Activated naive CD4-positive, alpha-beta T cell treated with anti-CD3 and anti-CD28 coated beads, Interleukin-2, amount 10 ng/mL, durations not matched to agents 7 days and 5 days (primary cell): ENCODE results near the gene ID1.

Source experiments
- CTCF ChIA-PET: fragments of 350-600 bp; sonication (Branson Sonifier 250); formaldehyde crosslinking; loops from one replicate; lab custom pipeline; 2021; ENCODE audit warnings: antibody characterized with exemption; lab: Charles Lee
- DNase-seq: peaks from one replicate; pipeline ENCODE4 v3.0.0-alpha.2; 2020
- H3K27ac Mint-ChIP-seq: one replicate; pipeline ENCODE4 v1.8.0; 2021; ENCODE audit warnings: mild to moderate bottlenecking, moderate library complexity, mixed read lengths
- H3K27me3 Mint-ChIP-seq: one replicate; pipeline ENCODE4 v1.8.0; 2021; ENCODE audit warnings: mild to moderate bottlenecking, mixed read lengths
- H3K36me3 Mint-ChIP-seq: one replicate; pipeline ENCODE4 v1.8.0; 2021; ENCODE audit warnings: mixed read lengths
- H3K4me1 Mint-ChIP-seq: one replicate; pipeline ENCODE4 v1.8.0; 2021; ENCODE audit warnings: mixed read lengths
- H3K4me3 Mint-ChIP-seq: one replicate; pipeline ENCODE4 v1.8.0; 2021; ENCODE audit warnings: mild to moderate bottlenecking, moderate library complexity, mixed read lengths
- H3K9me3 Mint-ChIP-seq: one replicate; pipeline ENCODE4 v1.8.0; 2021; ENCODE audit warnings: mixed read lengths

The ID1 gene, protein sequence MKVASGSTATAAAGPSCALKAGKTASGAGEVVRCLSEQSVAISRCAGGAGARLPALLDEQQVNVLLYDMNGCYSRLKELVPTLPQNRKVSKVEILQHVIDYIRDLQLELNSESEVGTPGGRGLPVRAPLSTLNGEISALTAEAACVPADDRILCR

DNA sequence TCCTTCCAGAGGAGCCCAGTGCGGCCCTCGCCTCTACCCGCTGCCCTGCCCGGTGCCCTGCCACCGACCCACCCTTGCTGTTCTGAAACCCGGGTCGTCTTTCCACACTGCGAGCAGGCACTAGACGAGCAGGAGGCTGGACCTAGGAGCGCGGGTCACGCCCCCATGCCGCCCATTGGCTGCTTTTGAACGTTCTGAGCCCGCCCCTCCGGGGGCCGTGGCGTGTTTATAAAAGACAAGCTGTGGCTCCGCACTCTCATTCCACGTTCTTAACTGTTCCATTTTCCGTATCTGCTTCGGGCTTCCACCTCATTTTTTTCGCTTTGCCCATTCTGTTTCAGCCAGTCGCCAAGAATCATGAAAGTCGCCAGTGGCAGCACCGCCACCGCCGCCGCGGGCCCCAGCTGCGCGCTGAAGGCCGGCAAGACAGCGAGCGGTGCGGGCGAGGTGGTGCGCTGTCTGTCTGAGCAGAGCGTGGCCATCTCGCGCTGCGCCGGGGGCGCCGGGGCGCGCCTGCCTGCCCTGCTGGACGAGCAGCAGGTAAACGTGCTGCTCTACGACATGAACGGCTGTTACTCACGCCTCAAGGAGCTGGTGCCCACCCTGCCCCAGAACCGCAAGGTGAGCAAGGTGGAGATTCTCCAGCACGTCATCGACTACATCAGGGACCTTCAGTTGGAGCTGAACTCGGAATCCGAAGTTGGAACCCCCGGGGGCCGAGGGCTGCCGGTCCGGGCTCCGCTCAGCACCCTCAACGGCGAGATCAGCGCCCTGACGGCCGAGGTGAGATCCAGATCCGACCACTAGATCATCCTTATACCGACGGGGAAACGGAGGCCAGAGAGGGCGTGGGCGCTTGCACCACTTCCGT lies at the start of gene ID1:
Gene ID1, plus strand, starts transcription at position 259 of the 871 bp plus-strand sequence. Its CDS starts 99 bp downstream, at position 358.
- Mint-ChIP-seq H3K4me3 (peak within 1 kb of the TSS; percentile 88), H3K9me3 (no peaks in the 10 kb centered on the region), H3K4me1 (peaks cover 33% of the 10 kb centered on the region), H3K27me3 (peaks cover 95% of the 10 kb centered on the region), H3K27ac (peak within 1 kb of the TSS; percentile 33), H3K36me3 (peaks cover 1% of the 10 kb centered on the region)
- peak; percentile 94 for DNase-seq
- CTCF ChIA-PET = interaction anchor here (0.8 to 18.2 kb wide), 4 partner anchors 8 to 115 kb away, joined by 3 to 853 read pairs (median 18); no protein-coding TSS in a partner anchor

DNA sequence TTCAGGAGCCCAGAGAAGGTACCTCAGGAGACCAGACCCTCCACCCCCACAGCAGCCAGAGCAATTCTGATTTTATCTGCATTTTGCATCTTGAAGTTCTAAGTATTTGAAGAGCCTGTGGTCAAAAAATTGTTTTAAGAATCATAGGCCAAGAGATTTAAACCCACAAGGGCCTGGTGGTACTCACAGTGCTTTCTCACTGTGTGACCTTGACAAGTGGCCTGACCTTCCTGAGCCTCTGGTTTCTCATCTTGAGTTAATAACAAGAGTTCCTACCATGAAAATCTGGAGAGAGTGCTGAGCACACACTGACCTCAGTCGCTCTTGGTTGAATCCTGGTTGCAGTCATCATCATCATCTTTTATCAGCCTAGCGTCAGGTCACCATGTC lies 45.4 kb upstream of the ID1 start:
- CTCF ChIA-PET = interaction anchor here (0.7 to 30.9 kb wide), 11 partner anchors 8 to 72 kb away, joined by 3 to 853 read pairs (median 4); partner anchors contain the start of gene ID1
- Mint-ChIP-seq H3K4me3 (no peak overlapping the region), H3K4me1 (peaks cover 15% of the 10 kb centered on the region), H3K27me3 (no peaks in the 10 kb centered on the region), H3K9me3 (no peaks in the 10 kb centered on the region), H3K36me3 (peaks cover 40% of the 10 kb centered on the region), H3K27ac (peak overlapping the region; percentile 90)
- DNase-seq = no peak

DNA sequence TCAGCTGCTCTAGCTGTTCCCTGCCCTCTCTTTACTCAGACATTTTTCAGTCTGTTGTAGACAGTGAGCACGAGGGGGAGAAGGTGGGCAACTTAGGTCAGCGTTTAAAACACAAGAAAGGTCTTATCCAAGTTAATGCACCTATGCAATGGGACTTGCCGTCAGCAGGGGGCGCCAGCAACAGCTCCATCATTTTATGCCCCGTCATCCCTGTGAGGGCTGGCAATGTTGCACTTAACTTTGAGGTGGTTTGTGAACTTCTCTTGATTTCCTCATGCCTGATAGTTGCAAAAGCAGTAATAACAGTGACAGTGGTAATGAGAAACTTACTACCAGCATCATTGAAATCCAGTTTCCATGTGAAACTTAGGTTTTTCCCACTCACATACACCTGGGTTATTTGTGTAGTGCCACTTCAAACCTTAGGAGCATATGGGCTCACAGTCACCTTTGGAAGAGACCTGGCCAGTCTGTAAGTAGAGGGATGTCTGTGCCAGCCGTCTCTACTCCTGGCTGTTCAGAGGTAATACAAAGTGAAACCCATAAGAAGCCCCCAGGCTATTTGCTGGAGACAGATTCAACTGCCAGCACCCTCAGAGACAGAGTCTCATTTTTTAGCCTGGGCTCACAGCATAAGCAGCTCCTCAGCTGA lies 44.9 kb upstream of the ID1 start:
- Mint-ChIP-seq H3K4me3 (no peak overlapping the region), H3K4me1 (peaks cover 15% of the 10 kb centered on the region), H3K27ac (peak overlapping the region; percentile 90), H3K36me3 (peaks cover 41% of the 10 kb centered on the region), H3K9me3 (no peaks in the 10 kb centered on the region), H3K27me3 (no peaks in the 10 kb centered on the region)
- CTCF ChIA-PET = interaction anchor here (0.7 to 30.9 kb wide), 13 partner anchors 9 to 163 kb away, joined by 3 to 853 read pairs (median 4); partner anchors contain the start of genes BCL2L1 and ID1
- peak; percentile 88 for DNase-seq

DNA sequence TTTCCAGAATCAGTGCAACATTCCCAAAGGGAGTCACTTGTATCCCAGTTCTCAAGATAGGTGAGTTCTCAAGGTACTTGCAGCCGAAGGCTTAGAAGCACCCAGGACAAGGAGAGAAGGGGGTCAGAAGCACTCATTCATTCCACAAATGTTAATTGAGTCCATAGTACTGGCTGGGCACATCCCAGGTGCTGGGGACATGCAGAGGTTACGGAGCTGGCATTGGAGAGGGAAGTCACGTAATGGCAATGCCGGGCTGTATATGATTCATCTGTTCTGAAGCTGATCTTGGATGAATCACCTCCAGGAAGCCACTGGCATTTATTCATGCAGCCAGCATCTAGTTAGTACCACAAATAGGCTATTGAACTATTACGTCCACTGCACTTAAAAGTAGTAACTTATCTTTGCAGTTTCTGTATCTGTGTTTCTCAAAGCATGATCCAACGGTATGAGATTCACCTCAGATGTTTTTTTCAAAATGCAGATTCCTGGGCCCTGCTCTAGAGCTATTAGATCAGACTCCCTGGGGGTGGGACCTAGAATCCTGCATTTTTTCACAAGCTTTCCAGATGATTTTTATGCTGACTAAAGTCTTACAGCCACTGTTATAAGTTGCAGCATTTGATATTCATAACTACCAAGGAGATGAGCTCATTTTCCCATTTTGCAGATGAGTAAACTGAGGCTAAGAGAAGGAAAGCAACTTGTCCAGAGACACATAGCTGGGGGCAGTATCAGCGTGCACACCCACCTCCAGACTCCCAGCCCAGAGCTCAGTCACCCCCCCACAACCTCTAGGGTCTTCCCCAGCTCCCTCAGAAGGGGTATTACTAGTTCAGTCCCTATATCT lies 44.1 kb upstream of the ID1 start:
- CTCF ChIA-PET = interaction anchor here (0.7 to 30.9 kb wide), 16 partner anchors 10 to 254 kb away, joined by 3 to 853 read pairs (median 4); partner anchors contain the start of genes BCL2L1 and ID1

DNA sequence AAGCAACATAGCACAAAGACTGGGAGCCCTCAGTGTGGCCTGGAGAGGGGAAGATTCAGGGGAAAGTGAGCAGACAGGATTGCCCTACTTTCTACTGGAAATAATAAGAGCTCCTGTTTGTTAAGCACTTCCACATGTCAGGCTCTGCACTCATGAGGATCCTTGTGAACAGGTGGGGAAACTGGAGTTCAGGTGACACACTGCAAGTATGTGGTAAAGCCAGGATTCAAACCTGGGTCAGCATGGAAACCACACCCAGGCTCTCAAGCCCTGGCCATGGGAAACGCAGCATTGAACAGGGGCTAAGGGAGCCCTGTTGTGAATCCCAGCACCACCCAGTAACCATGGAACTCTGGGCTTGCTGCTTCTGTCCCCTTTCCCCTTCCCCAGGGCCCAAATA lies 42.8 kb upstream of the ID1 start:
- Mint-ChIP-seq H3K4me1 (peaks cover 23% of the 10 kb centered on the region), H3K36me3 (peaks cover 39% of the 10 kb centered on the region), H3K4me3 (no peak overlapping the region), H3K27ac (peak overlapping the region; percentile 71), H3K27me3 (no peaks in the 10 kb centered on the region), H3K9me3 (no peaks in the 10 kb centered on the region)
- DNase-seq = no peak
- CTCF ChIA-PET = interaction anchor here (0.6 to 30.9 kb wide), 11 partner anchors 11 to 161 kb away, joined by 3 to 853 read pairs (median 5); partner anchors contain the start of genes BCL2L1 and ID1

More for the DNA sequence above, 44.1 kb upstream of the ID1 start:
- peaks cover 41% of the 10 kb centered on the region for H3K36me3 Mint-ChIP-seq
- no peak overlapping the region for H3K27ac Mint-ChIP-seq
- H3K9me3 Mint-ChIP-seq = no peaks in the 10 kb centered on the region
- no peak for DNase-seq
- H3K27me3 Mint-ChIP-seq = no peaks in the 10 kb centered on the region
- peaks cover 19% of the 10 kb centered on the region for H3K4me1 Mint-ChIP-seq
- no peak overlapping the region for H3K4me3 Mint-ChIP-seq

DNA sequence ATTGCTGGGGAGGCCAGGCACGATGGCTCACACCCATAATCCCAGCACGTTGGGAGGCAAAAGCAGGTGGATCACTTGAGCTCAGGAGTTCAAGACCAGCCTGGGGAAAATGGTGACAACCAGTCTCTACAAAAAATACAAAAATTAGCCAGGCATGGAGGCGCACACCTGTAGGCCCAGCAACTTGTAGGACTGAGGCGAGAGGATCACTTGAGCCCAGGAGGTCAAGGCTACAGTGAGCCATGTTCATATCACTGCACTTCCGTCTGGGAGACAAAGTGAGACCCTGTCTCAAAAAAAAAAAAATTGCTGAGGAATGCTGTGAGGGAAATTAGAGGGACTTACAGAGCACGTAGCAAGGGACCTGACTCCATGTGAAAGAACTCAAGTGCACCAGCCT lies 40.8 kb upstream of the ID1 start:
- Mint-ChIP-seq H3K9me3 (no peaks in the 10 kb centered on the region), H3K27ac (no peak overlapping the region), H3K36me3 (peaks cover 32% of the 10 kb centered on the region), H3K4me3 (no peak overlapping the region), H3K27me3 (no peaks in the 10 kb centered on the region), H3K4me1 (peaks cover 28% of the 10 kb centered on the region)
- no peak for DNase-seq
- CTCF ChIA-PET = interaction anchor here (1.2 to 30.9 kb wide), 2 partner anchors 15 to 46 kb away, joined by 3 to 853 read pairs; partner anchors contain the start of gene ID1

DNA sequence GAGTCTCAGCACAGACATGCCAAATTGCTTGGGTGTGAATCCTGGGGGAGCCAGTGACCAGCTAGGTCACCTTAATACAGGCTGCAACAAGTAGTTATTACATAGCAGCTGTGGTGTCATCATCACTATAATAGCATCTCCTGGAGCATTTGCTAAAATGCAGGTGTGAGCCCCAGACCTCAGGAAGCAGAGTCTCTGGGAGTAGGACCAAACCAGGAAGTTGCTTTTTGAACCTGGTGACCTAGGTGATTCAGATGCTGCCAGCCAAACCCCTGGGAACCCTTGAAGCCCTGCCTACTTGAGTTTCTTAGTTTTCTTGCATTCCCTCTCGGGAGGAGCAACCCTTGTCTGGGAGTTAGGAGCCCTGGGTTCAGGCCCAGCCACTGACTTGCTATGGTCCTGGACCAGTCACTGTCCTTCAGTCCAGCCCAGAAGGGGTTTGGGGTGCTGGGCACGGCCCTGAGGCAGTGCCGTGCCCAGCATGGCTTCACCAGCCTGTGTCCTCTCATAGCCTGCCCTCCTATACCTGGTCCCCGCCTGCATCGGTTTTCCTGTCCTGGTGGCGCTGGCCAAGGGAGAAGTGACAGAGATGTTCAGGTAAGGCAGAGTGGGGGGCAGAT lies 39.3 kb upstream of the ID1 start:
- Mint-ChIP-seq H3K27me3 (no peaks in the 10 kb centered on the region), H3K36me3 (peaks cover 30% of the 10 kb centered on the region), H3K27ac (no peak overlapping the region), H3K4me1 (peaks cover 18% of the 10 kb centered on the region), H3K4me3 (no peak overlapping the region), H3K9me3 (no peaks in the 10 kb centered on the region)
- no peak for DNase-seq
- CTCF ChIA-PET = interaction anchor here (3.5 to 30.9 kb wide), 2 partner anchors 9 to 45 kb away, joined by 19 to 853 read pairs; partner anchors contain the start of gene ID1

DNA sequence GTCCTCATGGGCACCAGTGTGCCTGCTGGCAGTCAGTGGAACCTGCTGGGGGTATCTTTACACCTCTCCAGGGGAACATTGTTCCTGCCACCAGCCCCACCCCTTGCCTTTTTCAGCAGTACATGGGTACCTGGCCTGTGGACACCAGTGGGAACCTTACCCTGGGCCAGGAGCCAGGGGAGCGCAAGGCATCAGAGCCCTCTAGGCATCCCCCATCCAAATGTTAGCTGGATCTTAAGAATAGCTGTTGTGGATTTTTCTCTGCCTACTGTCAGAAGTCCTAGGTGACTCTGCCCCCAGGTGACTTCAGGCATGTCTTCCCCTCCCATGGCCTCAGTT lies 38.8 kb upstream of the ID1 start:
- Mint-ChIP-seq H3K36me3 (peaks cover 26% of the 10 kb centered on the region), H3K9me3 (no peaks in the 10 kb centered on the region), H3K27me3 (no peaks in the 10 kb centered on the region), H3K27ac (peak overlapping the region; percentile 13), H3K4me3 (no peak overlapping the region), H3K4me1 (peaks cover 18% of the 10 kb centered on the region)
- CTCF ChIA-PET = interaction anchor here (1.4 to 30.9 kb wide), 3 partner anchors 9 to 63 kb away, joined by 3 to 853 read pairs (median 19); partner anchors contain the start of gene ID1
- no peak for DNase-seq

DNA sequence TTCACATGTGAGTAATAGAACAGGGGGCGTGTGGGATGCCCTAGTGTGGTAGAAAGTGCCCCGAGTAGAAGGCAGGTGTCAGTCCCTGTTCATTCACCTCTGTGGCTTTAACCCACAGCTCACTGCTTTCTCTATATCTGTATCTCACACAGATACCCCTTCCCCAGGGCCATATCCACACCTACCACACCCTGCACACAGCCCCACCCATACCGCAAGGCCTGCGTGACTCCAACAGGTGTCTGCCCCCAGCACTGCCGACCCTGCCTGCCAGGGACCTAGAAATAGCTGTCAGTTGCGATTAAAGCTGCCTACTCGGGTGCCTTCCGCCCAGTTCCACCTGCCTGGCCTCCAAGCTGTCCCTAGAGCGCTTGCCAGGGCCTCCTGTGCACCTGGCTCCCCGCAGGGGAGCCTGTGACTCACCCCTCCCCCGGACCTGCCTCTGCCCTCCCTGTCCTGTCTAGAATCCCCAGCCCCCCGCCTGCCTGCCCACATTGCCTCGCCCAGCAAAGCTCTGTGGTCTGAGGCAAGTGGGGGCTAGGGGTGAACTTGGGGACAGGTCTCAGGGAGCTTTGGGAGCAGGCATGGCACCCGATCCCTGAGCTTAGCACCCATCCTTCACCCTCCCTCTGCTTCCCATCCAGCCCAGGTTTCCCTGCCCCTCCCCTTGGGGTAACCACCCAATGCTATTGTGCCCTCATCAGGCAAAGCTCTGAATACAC lies 38.3 kb upstream of the ID1 start:
- CTCF ChIA-PET = interaction anchor here (1.1 to 30.9 kb wide), 7 partner anchors 10 to 156 kb away, joined by 3 to 853 read pairs (median 5); partner anchors contain the start of genes BCL2L1 and ID1
- Mint-ChIP-seq H3K4me3 (no peak overlapping the region), H3K36me3 (peaks cover 23% of the 10 kb centered on the region), H3K9me3 (no peaks in the 10 kb centered on the region), H3K4me1 (peaks cover 18% of the 10 kb centered on the region), H3K27me3 (no peaks in the 10 kb centered on the region), H3K27ac (peak overlapping the region; percentile 13)
- no peak for DNase-seq

DNA sequence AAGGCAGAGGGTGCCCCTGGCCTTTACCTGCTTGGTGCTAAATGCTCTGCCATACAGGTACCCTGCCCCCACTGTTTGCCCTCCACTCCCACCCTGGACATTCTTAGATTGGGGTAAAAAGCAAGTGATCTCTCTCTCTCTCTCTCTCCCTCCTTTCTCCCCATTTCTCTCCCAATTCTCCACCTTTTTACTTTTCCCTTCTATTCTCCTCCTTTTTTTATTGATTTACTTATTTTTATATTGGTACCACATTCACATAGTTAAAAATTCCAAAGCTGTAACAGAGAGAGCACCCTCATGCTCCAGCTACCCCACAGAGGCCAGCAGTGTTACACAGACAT lies 37.7 kb upstream of the ID1 start:
- H3K4me3 Mint-ChIP-seq = no peak overlapping the region
- H3K36me3 Mint-ChIP-seq = peaks cover 23% of the 10 kb centered on the region
- DNase-seq = no peak
- no peaks in the 10 kb centered on the region for H3K9me3 Mint-ChIP-seq
- H3K4me1 Mint-ChIP-seq = peaks cover 22% of the 10 kb centered on the region
- H3K27me3 Mint-ChIP-seq = no peaks in the 10 kb centered on the region
- H3K27ac Mint-ChIP-seq = peak overlapping the region; percentile 78
- CTCF ChIA-PET = interaction anchor here (0.9 to 30.9 kb wide), 8 partner anchors 10 to 156 kb away, joined by 3 to 853 read pairs (median 4); partner anchors contain the start of genes BCL2L1 and ID1

DNA sequence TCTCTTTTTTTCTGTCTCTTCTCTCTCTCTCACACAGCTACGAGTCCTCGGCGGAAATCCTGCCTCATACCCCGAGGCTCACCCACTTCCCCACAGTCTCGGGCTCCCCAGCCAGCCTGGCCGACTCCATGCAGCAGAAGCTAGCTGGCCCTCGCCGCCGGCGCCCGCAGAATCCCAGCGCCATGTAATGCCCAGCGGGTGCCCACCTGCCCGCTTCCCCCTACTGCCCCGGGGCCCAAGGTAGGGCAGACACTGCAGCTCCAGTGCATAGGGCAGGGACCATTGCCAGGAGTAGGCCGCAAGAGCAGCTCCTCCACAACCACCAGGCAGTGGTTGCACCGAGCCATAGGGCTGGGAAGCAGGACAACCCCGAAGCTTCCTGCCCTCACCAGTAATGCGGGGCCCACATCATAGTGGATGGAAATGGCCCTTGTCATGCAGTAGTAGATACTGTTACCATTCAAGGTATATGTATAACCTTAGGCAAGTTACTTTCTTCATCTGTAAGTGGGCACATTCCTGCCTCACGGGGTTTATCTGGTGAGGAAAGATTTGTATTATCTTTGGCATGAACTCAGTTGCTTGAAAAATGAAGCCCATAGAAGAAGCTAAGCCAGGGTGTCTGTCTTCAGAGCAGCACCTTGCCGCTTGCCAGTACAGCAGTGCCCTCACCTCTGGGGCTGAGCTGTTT lies 36.9 kb upstream of the ID1 start:
- Mint-ChIP-seq H3K27ac (peak overlapping the region; percentile 78), H3K4me1 (peaks cover 27% of the 10 kb centered on the region), H3K27me3 (no peaks in the 10 kb centered on the region), H3K4me3 (no peak overlapping the region), H3K9me3 (no peaks in the 10 kb centered on the region), H3K36me3 (peaks cover 17% of the 10 kb centered on the region)
- CTCF ChIA-PET = interaction anchor here (0.6 to 30.9 kb wide), 11 partner anchors 8 to 155 kb away, joined by 3 to 853 read pairs (median 3); partner anchors contain the start of genes BCL2L1 and ID1
- no peak for DNase-seq

DNA sequence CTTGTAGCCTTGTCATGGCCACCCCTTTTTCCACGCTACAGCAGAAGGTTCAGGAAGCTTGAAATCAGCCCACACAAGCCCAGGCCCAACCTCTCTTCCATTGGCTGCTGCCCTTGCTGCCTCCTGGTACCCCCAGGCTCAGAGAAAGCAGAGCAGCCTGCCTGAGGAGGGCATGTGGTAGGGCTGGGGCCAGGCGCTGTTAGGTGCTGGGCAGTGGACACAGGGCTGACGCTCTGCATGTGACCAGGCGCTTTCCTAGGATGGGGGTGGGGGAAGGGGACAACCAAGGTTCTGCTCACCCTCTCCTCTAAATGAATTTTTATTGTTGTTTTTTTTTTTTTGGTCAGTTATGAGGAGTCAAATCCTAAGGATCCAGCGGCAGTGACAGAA lies 36.3 kb upstream of the ID1 start:
- CTCF ChIA-PET = interaction anchor here (0.6 to 30.9 kb wide), 11 partner anchors 7 to 164 kb away, joined by 3 to 853 read pairs (median 3); partner anchors contain the start of gene ID1
- H3K9me3 Mint-ChIP-seq = no peaks in the 10 kb centered on the region
- no peak for DNase-seq
- H3K27me3 Mint-ChIP-seq = no peaks in the 10 kb centered on the region
- H3K27ac Mint-ChIP-seq = peak overlapping the region; percentile 45
- H3K4me1 Mint-ChIP-seq = peaks cover 33% of the 10 kb centered on the region
- H3K4me3 Mint-ChIP-seq = no peak overlapping the region
- peaks cover 17% of the 10 kb centered on the region for H3K36me3 Mint-ChIP-seq
